ENCODE data around the gene MBD3.
"Not testable (repeated sequence)": the region's sequence is repeated elsewhere in the genome, so short reads cannot be mapped to it uniquely, and the experiment has no call there.

MBD3 gene

DNA sequence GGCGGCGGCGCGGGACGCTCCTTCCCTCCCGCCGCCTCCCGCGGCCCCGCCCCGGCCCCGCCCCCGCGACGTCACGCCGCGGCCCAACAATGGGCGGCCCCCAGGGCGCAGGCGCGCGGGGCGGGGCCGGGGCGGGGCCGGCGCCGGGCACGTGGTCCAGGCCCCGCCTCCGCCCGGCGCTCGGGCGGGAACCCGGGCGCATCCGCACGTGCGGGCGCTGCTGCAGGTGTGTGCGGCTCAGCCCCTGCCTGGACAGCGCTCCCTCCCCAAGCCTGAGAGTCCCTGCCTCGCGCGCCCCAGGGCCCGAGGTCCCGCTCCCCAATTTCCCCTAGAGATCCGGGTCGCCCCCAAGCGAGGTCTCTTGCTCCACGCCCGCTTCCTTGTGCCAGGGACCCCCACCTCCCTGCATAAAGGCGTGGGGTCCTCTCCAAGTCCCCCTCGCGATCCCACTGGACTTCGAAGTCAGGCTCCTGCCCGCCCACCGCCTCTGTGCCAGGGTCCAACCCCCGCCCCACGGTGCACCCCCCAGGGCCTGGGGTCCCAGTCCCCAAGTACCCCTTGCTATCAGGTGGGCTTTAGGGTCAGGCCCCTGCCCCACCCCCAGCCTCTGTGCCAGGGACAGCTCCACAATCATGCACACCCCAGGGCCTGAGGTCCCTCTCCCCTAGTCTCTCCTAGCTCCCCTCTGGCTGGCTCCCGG lies 24.2 kb downstream of the MBD3 start, which contains the start of gene MEX3D:
Gene MEX3D, minus strand, starts transcription at position 6 of the 700 bp plus-strand sequence. CDS start 267 bp downstream, outside the sequence.
- peak; percentile 76 for DNase-seq

- no peak for DNase-seq
These were observed 24.8 kb downstream of the MBD3 start for GRCh38 chr19:1567848-1568227.

- DNase-seq, result no peak
These were observed 25.4 kb downstream of the MBD3 start for GRCh38 chr19:1567116-1567847.

- DNase-seq, result no peak
These were observed 26.1 kb downstream of the MBD3 start for GRCh38 chr19:1566392-1567115.

- no peak for DNase-seq
These were observed 29.4 kb downstream of the MBD3 start for GRCh38 chr19:1563251-1563650.

DNA sequence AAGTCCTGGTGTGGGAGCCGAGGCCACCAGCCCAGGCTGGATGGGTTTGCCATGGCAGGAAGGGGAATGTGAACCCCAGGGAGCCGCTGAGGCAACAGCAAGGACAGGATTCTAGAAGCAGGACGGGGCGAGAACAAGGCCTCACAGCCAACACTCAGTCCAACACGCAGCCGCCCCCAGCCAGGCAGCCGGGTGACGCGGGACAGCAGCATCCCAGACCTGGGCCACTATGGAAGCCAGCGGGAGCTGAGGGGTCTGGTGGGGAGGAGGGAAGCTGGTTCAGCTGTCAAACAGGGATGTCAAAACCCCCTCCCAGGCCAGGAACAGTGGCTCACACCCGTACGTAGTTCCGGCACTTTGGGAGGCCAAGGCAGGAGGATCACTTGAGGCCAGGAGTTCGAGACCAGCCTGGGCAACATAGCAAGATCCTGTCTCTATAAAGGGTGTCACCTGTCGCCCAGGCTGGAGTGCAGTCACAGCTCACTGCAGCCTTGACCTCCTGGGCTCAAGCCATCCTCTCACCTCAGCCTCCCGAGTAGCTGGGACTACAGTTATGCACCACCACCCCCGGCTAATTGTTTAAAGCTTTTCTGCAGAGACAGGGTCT lies 31.3 kb downstream of the MBD3 start:
- no peak for DNase-seq

DNA sequence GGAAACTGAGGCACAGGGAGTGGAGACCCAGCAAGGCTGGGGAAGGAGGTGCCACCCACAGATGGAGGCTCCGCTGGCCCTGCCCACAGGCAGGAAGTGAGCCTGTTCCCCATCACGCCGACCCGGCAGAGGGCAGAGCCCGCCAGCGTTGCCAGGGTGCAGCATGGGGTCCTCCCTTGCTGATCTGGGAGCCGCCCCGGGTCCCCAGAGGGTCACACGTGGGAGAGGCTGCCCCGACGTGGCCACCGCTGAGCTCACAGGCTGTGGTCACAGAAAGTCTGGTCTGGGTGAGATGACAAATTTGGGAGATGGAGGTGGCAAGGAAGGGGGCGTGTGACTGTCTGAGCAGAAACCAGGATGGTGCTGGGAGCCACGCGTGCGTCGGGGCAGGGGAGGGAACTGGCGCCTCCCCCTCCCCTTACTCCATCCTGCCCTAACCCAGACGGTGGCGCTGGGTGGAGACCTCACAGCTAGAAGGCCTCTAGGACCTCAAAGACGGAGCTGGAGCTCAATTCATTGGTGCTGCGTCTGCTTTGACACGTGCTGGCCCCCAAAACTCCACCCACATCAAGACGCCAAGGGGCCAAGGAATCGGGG lies 32.3 kb downstream of the MBD3 start:
- no peak for DNase-seq

DNA sequence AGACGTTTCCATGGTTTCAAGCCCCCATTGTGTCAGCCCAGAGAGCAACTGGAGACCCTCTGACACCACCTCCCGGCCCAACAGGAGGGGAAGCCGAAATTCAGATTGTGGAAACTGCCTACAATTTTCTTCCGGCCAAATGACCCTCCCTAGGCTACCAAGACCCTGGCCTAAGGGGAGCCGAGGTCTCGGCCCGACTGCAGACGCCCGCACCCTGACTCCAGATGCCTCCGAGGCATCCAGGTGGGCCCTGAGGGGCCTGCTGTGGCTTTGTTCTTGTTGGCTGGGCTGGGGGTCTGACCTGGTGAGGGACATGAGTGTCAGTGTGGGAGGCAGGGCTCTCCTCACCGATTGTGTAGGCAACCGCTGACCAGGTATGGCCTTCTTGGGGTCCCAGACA lies 34.1 kb downstream of the MBD3 start:
- DNase-seq, result no peak

GRCh38 chr19:1556390-1557070 lies 36.1 kb downstream of the MBD3 start:
- DNase-seq, result no peak

- DNase-seq, result no peak
These were observed 36.9 kb downstream of the MBD3 start for GRCh38 chr19:1555487-1556389.

DNA sequence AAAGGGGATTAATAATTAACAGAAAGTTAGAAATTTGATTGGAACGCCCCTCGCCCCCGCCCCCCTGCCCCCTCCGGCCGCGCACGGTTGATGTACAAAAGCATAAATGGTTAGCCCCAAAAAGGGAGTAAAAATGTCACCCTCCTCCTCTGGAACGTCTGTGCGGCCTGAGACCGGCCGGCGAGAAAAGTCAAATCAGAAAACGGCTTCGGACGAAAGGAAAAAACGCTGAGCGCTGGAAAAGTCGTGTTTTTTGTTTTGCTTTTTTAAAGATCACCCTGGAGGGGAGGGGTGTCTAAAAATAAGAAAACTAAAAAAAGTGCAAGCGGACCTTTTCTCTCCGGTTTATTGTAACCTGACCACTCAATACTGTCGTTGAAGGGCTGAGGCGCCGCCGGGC lies 37.7 kb downstream of the MBD3 start:
- DNase-seq, result no peak

DNA sequence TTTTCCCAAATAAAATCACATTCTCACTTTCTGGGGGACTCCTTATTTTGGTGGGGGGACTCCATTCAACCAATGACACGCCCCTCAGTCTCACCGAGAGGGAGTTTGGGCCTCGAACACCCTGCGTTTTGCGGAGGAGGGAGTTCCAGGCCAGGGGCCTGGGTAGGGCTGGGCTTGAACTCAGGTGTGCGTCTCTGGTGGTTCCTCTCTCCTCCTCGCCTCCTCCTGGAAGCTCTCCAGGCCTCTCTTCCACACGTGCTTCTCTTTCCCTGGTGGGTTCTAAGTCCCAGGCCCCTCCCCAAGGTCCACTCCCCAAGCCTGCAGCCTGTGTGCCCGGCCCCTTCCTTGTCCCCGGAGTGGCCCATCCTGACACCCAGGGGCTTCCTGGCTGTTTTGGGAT lies 39.2 kb downstream of the MBD3 start:
- DNase-seq, result no peak

DNA sequence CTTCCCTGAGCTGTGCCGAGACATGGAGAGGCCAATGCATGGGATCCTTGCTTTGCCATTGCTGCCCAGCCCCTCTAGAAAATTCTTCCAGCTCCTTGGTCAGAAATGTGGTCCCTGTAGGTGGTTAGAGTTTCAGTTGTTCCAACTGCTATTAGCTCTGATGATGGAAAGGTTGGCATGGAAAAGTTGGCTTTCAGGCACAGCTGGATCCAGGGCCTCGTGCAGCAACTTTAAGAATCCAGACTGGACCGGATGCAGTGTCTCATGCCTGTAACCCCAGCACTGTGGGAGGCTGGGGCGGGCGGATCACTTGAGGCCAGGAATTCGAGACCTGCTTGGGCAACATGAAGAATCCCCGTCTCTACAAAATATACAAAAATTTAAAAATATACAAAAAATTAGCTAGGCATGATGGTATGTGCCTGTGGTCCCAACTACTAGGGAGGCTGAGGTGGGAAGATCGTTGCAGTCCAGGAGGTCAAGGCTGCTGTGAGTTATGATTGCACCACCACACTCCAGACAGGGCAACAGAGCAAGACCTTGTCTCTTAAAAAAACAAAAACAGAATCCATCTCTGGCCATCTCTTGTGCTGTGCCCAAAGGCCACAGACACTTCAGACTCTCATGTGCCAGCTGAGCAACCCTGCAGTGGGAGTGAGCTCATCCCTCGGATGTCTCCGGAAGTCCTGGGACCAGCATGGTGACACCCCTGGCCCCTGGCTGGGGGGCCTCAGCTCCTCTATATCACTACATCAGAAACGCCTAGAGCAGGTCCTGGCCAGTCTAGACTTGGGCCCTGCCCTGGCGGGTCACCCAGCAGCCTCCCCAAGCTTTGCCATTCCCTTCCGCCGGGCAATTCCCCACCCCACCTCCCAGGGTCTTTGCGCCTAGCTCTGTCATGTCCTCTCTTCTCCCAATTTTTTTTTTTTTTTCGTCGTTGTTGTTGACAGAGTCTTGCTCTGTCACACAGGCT lies 41.3 kb downstream of the MBD3 start:
- no peak for DNase-seq

- no peak for DNase-seq
These were observed 43.2 kb downstream of the MBD3 start for GRCh38 chr19:1549332-1549945.

DNA sequence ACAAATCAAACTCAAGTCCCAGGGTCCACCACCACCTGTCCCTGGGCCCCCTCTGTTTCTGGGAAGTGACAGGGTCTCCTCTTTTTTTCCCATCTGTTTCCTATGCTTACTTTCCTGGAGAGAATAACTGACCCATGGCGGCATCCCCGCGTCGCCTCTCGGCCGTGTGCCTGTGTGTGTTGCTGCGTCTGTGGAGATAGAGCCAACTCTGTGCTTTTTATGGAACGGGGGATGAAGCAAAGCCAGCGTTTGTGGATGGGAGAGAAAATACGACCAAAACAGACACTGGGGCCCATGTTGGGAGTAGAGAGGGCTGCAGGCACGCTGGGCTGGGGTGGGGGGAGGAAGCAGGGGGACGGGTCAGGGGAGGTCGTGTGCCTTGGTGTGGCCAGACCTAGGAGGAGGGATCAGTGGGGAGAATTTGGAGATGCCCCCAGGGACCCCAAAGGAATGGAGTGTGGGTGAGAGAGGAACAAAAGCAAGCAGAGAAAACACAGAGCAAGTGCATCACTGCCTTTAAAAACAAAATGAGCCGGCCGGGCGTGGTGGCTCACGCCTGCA lies 52.2 kb downstream of the MBD3 start:
- DNase-seq, result no peak

DNA sequence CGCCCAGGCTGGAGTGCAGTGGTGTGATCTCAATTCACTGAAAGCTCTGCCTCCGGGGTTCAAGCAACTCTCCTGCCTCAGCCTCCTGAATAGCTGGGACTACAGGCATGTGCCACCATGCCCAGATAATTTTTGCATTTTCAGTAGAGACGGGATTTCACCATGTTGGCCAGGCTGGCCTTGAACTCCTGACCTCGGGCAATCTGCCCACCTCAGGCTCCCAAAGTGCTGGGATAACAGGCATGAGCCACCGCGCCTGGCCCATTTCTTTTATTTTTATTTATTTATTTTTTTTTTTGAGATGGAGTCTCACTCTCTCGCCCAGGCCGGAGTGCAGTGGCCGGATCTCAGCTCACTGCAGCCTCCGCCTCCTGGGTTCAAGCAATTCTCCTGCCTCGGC lies 52.9 kb downstream of the MBD3 start:
- DNase-seq, result not testable (repeated sequence)

GRCh38 chr19:1538978-1539377 lies 53.7 kb downstream of the MBD3 start:
- no peak for DNase-seq

- DNase-seq, result not testable (repeated sequence)
These were observed 57.0 kb downstream of the MBD3 start for GRCh38 chr19:1535699-1536098.

GRCh38 chr19:1534972-1535371 lies 57.7 kb downstream of the MBD3 start:
- no peak for DNase-seq
